Measurements from ENCODE around the gene NRXN3.

The NRXN3 gene

GRCh38 chr14:79573486-79573885 lies 1403.3 kb downstream of the NRXN3 start:
- DNase-seq, result no peak

- no peak for DNase-seq
Measured at GRCh38 chr14:79575032-79575431, 1404.9 kb downstream of the NRXN3 start.

- DNase-seq, result no peak
Measured at GRCh38 chr14:79576424-79576823, 1406.3 kb downstream of the NRXN3 start.

- DNase-seq, result no peak
Measured at GRCh38 chr14:79578470-79578869, 1408.3 kb downstream of the NRXN3 start.

GRCh38 chr14:79580414-79580813 lies 1410.2 kb downstream of the NRXN3 start:
- no peak for DNase-seq

- DNase-seq, result no peak
Measured at GRCh38 chr14:79580906-79581305, 1410.7 kb downstream of the NRXN3 start.

- DNase-seq, result no peak
Measured at GRCh38 chr14:79581912-79582576, 1411.9 kb downstream of the NRXN3 start.

GRCh38 chr14:79583738-79584408 lies 1413.7 kb downstream of the NRXN3 start:
- no peak for DNase-seq

- DNase-seq, result no peak
Measured at GRCh38 chr14:79584679-79585078, 1414.5 kb downstream of the NRXN3 start.

- DNase-seq, result no peak
Measured at GRCh38 chr14:79585845-79586244, 1415.7 kb downstream of the NRXN3 start.

GRCh38 chr14:79586416-79586815 lies 1416.2 kb downstream of the NRXN3 start:
- no peak for DNase-seq

- DNase-seq, result peak; percentile 32
Measured at GRCh38 chr14:79586989-79587598, 1416.9 kb downstream of the NRXN3 start.

- no peak for DNase-seq
Measured at GRCh38 chr14:79587875-79588274, 1417.7 kb downstream of the NRXN3 start.

- no peak for DNase-seq
Measured at GRCh38 chr14:79588398-79588797, 1418.2 kb downstream of the NRXN3 start.

- no peak for DNase-seq
Measured at GRCh38 chr14:79596551-79596950, 1426.4 kb downstream of the NRXN3 start.

GRCh38 chr14:79597566-79597965 lies 1427.4 kb downstream of the NRXN3 start:
- no peak for DNase-seq

GRCh38 chr14:79598339-79598738 lies 1428.2 kb downstream of the NRXN3 start:
- DNase-seq, result no peak

- no peak for DNase-seq
Measured at GRCh38 chr14:79599239-79599638, 1429.1 kb downstream of the NRXN3 start.

- DNase-seq, result no peak
Measured at GRCh38 chr14:79600406-79600805, 1430.2 kb downstream of the NRXN3 start.

GRCh38 chr14:79601579-79601978 lies 1431.4 kb downstream of the NRXN3 start:
- DNase-seq, result no peak

- no peak for DNase-seq
Measured at GRCh38 chr14:79602045-79602444, 1431.9 kb downstream of the NRXN3 start.

GRCh38 chr14:79602742-79603141 lies 1432.6 kb downstream of the NRXN3 start:
- no peak for DNase-seq

- DNase-seq, result no peak
Measured at GRCh38 chr14:79605849-79606248, 1435.7 kb downstream of the NRXN3 start.

- no peak for DNase-seq
Measured at GRCh38 chr14:79608446-79608845, 1438.3 kb downstream of the NRXN3 start.
